Suppressor macrophage (primary cell): ENCODE data around the gene LYRM4.
A peak's percentile ranks its signal among the peaks of the same experiment; 100 is the strongest.
"Not testable (repeated sequence)": the region's sequence is repeated elsewhere in the genome, so short reads cannot be mapped to it uniquely, and the experiment has no call there.

Experiments
- DNase-seq, 4 experiments: peaks; one replicate each; pipeline ENCODE4 v3.0.0-alpha.2; 2020 to 2022

LYRM4 gene

DNA sequence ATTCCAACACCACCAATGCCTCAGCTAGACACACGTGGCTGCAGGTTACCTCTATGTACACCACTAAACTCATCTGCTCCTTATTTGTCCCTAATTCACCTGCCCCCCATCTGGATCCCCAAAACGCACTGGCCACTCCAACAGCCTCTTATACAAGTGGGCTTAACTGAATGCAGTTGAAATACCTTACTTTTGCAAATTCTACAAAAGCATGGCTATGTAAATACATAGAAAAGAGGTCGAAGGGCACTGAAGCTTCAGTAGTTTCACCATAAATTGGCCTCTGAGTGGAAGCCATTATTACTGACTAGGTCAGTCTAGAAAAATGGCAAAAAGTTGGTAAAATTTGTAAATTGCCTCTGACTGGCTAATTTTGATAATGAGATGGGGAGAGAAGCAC, 186.8 kb downstream of the LYRM4 start:
- DNase-seq = no peak

DNA sequence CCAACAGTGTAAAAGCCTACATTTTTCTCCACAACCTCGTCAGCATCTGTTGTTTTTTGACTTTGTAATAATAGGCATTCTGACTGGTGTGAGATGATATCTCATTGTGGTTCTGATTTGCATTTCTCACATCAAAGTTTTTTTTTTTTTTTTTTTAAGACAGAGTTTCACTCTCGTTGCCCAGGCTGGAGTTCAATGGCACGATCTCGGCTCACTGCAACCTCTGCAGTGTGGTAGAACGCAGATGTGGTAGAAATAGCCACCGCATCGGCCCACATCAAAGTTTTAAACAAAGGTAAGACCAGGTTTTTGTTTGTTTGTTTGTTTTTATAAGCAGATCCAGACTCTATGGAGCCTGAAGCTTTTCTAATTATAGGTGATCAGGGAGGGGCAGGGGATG, 188.3 kb downstream of the LYRM4 start:
- DNase-seq = no peak

DNA sequence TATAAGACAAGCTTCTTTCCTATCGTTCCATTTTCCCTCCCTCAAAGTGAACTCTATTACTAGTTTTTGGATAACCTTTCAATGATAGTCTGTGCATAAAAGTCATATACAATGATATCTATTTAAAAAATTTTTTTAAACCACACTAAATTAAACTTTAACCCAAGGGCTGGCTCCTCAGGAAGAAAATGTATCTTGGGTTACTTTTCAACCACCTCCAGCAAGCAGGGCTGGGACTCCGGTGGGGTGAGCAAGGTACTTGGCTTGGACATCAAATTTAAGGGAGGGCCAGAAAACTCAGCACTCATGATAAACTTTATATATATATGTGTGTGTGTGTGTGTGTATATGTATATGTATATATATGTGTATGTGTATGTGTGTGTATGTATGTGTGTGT, 189.5 kb downstream of the LYRM4 start:
- DNase-seq = no peak

DNA sequence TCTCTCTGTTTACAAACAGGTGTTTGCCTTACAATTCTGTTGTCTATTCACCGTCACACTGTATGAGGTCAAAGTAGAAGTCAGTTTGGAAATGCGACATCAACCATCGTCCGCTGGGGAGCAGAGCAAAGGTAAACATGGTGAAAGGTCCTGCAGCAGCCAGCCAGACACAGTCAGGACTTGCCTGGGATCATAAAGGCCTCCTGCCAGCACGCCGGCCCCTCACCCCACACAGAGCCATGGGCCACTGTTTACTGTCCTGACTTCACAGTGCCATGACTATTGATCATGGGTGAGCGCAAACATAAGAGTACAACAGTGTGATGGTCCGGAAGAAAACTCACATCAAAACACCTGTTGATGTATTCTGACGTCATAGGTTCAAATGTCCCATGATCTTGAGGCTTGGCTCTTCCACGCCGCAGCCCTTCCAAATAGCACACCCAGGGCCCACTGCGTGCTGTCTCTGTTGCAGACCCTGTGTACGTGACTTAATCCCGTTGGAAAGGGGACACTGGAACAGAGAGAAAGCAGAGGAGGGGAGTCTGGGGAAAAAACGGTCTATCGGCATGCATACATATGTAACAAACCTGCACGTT, 192.5 kb downstream of the LYRM4 start:
- DNase-seq = no peak

- DNase-seq = no peak
Measured at GRCh38 chr6:5067305-5067704, 193.4 kb downstream of the LYRM4 start.

- DNase-seq = no peak
Measured at GRCh38 chr6:5066456-5067093, 194.2 kb downstream of the LYRM4 start.

GRCh38 chr6:5063617-5064016, 197.1 kb downstream of the LYRM4 start:
- DNase-seq = no peak

DNA sequence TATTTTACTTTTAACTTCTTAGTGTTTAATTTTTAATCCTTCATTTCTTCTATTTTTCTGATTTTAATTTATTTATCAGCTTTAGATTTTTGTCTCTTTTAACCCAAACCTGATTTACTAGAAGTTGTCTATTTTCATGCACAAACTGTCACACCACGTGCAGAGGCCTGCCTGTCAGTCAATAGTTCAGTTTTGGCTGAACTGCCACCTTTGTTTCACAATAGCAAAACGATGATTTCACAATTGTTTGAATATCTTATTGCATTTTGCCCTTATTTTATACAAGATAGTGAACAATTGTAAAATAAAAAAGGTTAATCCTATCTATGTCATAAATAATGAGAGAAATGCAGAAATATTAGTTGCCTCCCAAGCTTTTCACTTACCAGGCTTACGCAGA, 199.6 kb downstream of the LYRM4 start:
- DNase-seq = peak in 1 of 4 experiments; percentile 52

DNA sequence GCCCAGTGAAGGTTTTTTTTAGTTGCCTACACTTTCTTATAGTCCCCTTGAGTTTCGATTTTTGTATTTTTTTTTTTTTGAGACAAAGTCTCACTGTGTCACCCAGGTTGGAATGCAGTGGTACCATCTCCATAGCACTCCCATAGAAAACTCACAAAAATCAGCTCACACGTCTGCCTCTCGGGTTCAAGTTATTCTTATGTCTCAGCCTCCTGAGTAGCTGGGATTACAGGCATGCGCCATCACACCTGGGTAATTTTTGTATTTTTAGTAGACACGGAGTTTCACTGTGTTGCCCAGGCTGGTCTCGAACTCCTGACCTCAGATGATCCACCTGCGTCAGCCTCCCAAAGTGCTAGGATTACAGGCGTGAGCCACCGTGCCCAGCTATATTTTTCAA, 200.3 kb downstream of the LYRM4 start:
- DNase-seq = not testable (repeated sequence)

DNA sequence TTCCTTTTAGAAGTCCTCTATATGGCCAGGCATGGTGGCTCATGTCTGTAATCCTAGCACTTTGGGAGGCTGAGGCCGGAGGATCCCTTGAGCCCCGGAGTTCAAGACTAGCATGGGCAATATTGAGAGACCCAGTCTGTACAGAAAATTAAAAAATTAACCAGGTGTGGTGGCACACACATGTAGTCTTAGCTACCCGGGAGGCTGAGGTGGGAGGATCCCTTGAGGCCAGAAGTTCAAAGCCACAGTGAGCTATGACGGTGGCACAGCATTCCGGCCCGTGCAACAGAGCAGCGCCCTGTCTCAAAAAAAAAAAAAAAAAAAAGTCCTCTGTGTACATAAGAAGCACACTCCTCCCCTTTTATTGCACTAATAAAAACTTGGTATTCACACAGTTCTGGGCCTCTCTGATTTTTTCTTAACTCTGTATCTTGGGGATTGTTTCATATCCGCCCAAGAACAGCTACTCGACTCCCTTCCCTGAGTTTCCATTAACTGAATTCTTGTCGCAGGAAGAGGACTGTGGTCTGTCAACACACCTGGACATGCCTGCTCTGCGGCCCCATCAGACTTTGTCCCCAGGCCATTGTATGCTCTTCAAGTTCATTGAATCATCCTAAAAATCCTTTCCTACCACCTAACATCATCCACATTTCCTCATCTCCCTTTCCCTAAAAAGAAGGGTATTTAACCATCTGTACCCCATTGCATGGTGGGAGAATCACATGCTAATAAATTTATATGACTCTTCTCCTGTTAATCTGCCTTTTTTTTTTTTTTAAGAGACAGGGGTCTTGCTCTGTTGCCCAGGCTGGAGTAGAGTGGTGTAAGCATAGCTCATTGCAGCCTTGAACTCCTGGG, 201.5 kb downstream of the LYRM4 start:
- no peak for DNase-seq
